ENCODE results near the gene MLANA.

GRCh38 chr9:5866685-5867084 lies 24.0 kb upstream of the MLANA start:
- no peak for TF ChIP-seq CTCF (IDR thresholded peaks at IDR 0.05)
- no peak for TF ChIP-seq ZFX (IDR thresholded peaks at IDR 0.05; ENCODE audit: borderline replicate concordance)
